Measurements from ENCODE around the gene TPM4.
"Not testable (repeated sequence)": the region's sequence is repeated elsewhere in the genome, so short reads cannot be mapped to it uniquely, and the experiment has no call there.

The TPM4 gene

GRCh38 chr19:16111909-16112752 lies 35.8 kb downstream of the TPM4 start:
- no peak for FAIRE-seq
- no peak for DNase-seq (ENCODE audit: insufficient read length, low spot score)
- TF ChIP-seq POLR2A (IDR thresholded peaks at IDR 0.05; ENCODE audit: low read depth, low read length): no peak

GRCh38 chr19:16112778-16113177 lies 36.5 kb downstream of the TPM4 start:
- no peak for TF ChIP-seq POLR2A (IDR thresholded peaks at IDR 0.05; ENCODE audit: low read depth, low read length)
- DNase-seq (ENCODE audit: insufficient read length, low spot score) (no peak), FAIRE-seq (no peak)

GRCh38 chr19:16113727-16114126 lies 37.4 kb downstream of the TPM4 start:
- FAIRE-seq (no peak), DNase-seq (ENCODE audit: insufficient read length, low spot score) (no peak)
- TF ChIP-seq POLR2A (IDR thresholded peaks at IDR 0.05; ENCODE audit: low read depth, low read length): no peak

GRCh38 chr19:16115301-16116039 lies 39.2 kb downstream of the TPM4 start:
- TF ChIP-seq POLR2A (IDR thresholded peaks at IDR 0.05; ENCODE audit: low read depth, low read length): no peak
- no peak for FAIRE-seq
- no peak for DNase-seq (ENCODE audit: insufficient read length, low spot score)

- no peak for FAIRE-seq
- no peak for DNase-seq (ENCODE audit: insufficient read length, low spot score)
- no peak for TF ChIP-seq POLR2A (IDR thresholded peaks at IDR 0.05; ENCODE audit: low read depth, low read length)
These were observed 39.8 kb downstream of the TPM4 start for GRCh38 chr19:16116067-16116466.

GRCh38 chr19:16117594-16118033 lies 41.3 kb downstream of the TPM4 start:
- FAIRE-seq: no peak
- TF ChIP-seq POLR2A (IDR thresholded peaks at IDR 0.05; ENCODE audit: low read depth, low read length): no peak
- DNase-seq (ENCODE audit: insufficient read length, low spot score): no peak

- DNase-seq (ENCODE audit: insufficient read length, low spot score) (no peak), FAIRE-seq (no peak)
- no peak for TF ChIP-seq POLR2A (IDR thresholded peaks at IDR 0.05; ENCODE audit: low read depth, low read length)
These were observed 42.3 kb downstream of the TPM4 start for GRCh38 chr19:16118489-16119033.

GRCh38 chr19:16119075-16119857 lies 43.0 kb downstream of the TPM4 start:
- DNase-seq (ENCODE audit: insufficient read length, low spot score); FAIRE-seq: not testable (repeated sequence)

- TF ChIP-seq POLR2A (IDR thresholded peaks at IDR 0.05; ENCODE audit: low read depth, low read length): no peak
- FAIRE-seq: no peak
- no peak for DNase-seq (ENCODE audit: insufficient read length, low spot score)
These were observed 44.8 kb downstream of the TPM4 start for GRCh38 chr19:16121141-16121540.

- no peak for DNase-seq (ENCODE audit: insufficient read length, low spot score)
- no peak for FAIRE-seq
- TF ChIP-seq POLR2A (IDR thresholded peaks at IDR 0.05; ENCODE audit: low read depth, low read length): no peak
These were observed 45.7 kb downstream of the TPM4 start for GRCh38 chr19:16121967-16122366.

GRCh38 chr19:16124953-16125352 lies 48.7 kb downstream of the TPM4 start:
- DNase-seq (ENCODE audit: insufficient read length, low spot score): no peak
- no peak for FAIRE-seq
- no peak for TF ChIP-seq POLR2A (IDR thresholded peaks at IDR 0.05; ENCODE audit: low read depth, low read length)

GRCh38 chr19:16125737-16126495 lies 49.6 kb downstream of the TPM4 start:
- FAIRE-seq (no peak), DNase-seq (ENCODE audit: insufficient read length, low spot score) (peak; percentile 51)

GRCh38 chr19:16127080-16127479 lies 50.8 kb downstream of the TPM4 start:
- TF ChIP-seq POLR2A (IDR thresholded peaks at IDR 0.05; ENCODE audit: low read depth, low read length): no peak
- DNase-seq (ENCODE audit: insufficient read length, low spot score) (no peak), FAIRE-seq (no peak)

More at GRCh38 chr19:16125737-16126495, 49.6 kb downstream of the TPM4 start:
- TF ChIP-seq POLR2A (IDR thresholded peaks at IDR 0.05; ENCODE audit: low read depth, low read length): no peak

All from H54 (cell line).